Astrocyte (in vitro differentiated cells and primary cell): ENCODE data around the gene NPW.

Experiments
- EZH2 ChIP-seq: IDR thresholded peaks from 2 replicates; pipeline ENCODE4 v1.6.1; 2012; ENCODE audit warnings: mild to moderate bottlenecking, low read length, inconsistent platforms; ENCODE audit not compliant: insufficient read depth
- TF ChIP-seq, protein P1 (sequence below): IDR thresholded peaks from 2 replicates; pipeline ENCODE4 v1.5.1; 2011; ENCODE audit warnings: low read depth, mild to moderate bottlenecking, inconsistent platforms, low read length, moderate library complexity; ENCODE audit not compliant: insufficient read depth

DNA sequence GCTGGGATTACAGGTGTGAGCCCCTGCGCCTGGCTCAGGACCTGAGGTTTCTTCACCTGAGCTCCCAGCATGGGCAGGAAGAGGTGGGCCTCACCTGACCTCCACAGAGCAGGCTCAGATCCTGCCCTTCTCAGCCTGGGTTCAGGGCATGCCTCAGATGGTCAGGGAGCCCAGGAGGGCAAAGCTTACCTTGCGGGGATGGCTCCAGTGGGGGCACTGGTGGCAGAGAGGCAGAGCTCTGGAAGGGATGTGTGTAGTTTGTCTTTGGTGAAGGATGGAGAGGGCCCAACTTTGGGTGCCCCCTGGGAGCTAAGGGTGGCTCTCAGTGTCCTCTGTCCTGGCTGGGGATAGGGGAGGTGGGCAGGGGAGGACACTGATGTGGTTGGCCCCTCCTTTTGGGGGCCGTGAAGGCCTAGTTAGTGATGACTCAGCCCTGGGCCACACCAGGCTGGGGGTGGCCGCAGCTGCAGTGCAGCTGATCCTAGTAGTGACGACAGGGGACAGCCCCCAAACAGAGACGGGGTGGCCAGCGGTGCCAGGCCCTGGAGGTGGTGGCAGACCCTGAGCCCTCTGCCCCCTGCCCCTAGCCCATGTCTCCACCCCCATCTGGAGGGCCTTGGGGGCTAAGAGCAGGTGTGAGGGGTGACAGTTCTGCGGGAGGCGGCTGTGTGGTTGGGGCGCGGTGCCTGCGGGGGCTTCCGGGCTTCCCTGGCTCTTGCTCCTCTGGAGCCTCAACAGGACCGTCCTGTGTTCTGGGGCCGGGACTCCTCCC lies 12.9 kb downstream of the NPW start:
- TF ChIP-seq, protein P1, sequence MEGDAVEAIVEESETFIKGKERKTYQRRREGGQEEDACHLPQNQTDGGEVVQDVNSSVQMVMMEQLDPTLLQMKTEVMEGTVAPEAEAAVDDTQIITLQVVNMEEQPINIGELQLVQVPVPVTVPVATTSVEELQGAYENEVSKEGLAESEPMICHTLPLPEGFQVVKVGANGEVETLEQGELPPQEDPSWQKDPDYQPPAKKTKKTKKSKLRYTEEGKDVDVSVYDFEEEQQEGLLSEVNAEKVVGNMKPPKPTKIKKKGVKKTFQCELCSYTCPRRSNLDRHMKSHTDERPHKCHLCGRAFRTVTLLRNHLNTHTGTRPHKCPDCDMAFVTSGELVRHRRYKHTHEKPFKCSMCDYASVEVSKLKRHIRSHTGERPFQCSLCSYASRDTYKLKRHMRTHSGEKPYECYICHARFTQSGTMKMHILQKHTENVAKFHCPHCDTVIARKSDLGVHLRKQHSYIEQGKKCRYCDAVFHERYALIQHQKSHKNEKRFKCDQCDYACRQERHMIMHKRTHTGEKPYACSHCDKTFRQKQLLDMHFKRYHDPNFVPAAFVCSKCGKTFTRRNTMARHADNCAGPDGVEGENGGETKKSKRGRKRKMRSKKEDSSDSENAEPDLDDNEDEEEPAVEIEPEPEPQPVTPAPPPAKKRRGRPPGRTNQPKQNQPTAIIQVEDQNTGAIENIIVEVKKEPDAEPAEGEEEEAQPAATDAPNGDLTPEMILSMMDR = no peak
- TF ChIP-seq EZH2 = no peak
